ENCODE data around the gene ACSBG1.

The ACSBG1 gene

GRCh38 chr15:78272316-78272715, 38.0 kb upstream of the ACSBG1 start:
- no peak overlapping the region for H3K27ac ChIP-seq (ENCODE audit: low read length)
- H3F3A ChIP-seq (ENCODE audit: insufficient read depth, low read length): no peaks in the 10 kb centered on the region
- H3K79me2 ChIP-seq (ENCODE audit: low read length): no peaks in the 10 kb centered on the region
- TF ChIP-seq EZH2 (optimal IDR thresholded peaks at IDR 0.05; ENCODE audit: low read depth, low read length): no peak
- no peak for TF ChIP-seq EZH2phosphoT487 (IDR thresholded peaks at IDR 0.05; ENCODE audit: low read length)
- TF ChIP-seq, protein P1, sequence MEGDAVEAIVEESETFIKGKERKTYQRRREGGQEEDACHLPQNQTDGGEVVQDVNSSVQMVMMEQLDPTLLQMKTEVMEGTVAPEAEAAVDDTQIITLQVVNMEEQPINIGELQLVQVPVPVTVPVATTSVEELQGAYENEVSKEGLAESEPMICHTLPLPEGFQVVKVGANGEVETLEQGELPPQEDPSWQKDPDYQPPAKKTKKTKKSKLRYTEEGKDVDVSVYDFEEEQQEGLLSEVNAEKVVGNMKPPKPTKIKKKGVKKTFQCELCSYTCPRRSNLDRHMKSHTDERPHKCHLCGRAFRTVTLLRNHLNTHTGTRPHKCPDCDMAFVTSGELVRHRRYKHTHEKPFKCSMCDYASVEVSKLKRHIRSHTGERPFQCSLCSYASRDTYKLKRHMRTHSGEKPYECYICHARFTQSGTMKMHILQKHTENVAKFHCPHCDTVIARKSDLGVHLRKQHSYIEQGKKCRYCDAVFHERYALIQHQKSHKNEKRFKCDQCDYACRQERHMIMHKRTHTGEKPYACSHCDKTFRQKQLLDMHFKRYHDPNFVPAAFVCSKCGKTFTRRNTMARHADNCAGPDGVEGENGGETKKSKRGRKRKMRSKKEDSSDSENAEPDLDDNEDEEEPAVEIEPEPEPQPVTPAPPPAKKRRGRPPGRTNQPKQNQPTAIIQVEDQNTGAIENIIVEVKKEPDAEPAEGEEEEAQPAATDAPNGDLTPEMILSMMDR (IDR thresholded peaks at IDR 0.05; ENCODE audit: low read length): no peak
- no peak overlapping the region for H3K4me2 ChIP-seq (ENCODE audit: low read depth, low read length)
- no peak overlapping the region for H2AFZ ChIP-seq (ENCODE audit: low read length)
- H3K4me3 ChIP-seq (ENCODE audit: low read length): no peak overlapping the region
- H3K27me3 ChIP-seq (replicated peaks; ENCODE audit: insufficient read depth, low read length): no peaks in the 10 kb centered on the region
- H4K20me1 ChIP-seq (ENCODE audit: insufficient read depth, low read length): no peaks in the 10 kb centered on the region
- no peak for DNase-seq
- no peaks in the 10 kb centered on the region for H3K4me1 ChIP-seq (ENCODE audit: low read length)
- no peaks in the 10 kb centered on the region for H3K36me3 ChIP-seq (replicated peaks; ENCODE audit: insufficient read depth, low read length)
- H3K9ac ChIP-seq (ENCODE audit: low read length): no peak overlapping the region
- no peaks in the 10 kb centered on the region for H3K9me2 ChIP-seq (replicated peaks; ENCODE audit: insufficient read depth, low read length)
- H3K9me3 ChIP-seq (replicated peaks; ENCODE audit: insufficient read depth, low read length): no peaks in the 10 kb centered on the region

- Histone ChIP-seq H3K27ac (ENCODE audit: low read length) (no peak overlapping the region), H3K9me3 (replicated peaks; ENCODE audit: insufficient read depth, low read length) (no peaks in the 10 kb centered on the region), H3K4me2 (ENCODE audit: low read depth, low read length) (no peak overlapping the region), H3K27me3 (replicated peaks; ENCODE audit: insufficient read depth, low read length) (peaks cover 10% of the 10 kb centered on the region), H3K79me2 (ENCODE audit: low read length) (no peaks in the 10 kb centered on the region), H3K36me3 (replicated peaks; ENCODE audit: insufficient read depth, low read length) (no peaks in the 10 kb centered on the region), H3K4me1 (ENCODE audit: low read length) (no peaks in the 10 kb centered on the region), H3F3A (ENCODE audit: insufficient read depth, low read length) (no peaks in the 10 kb centered on the region), H3K4me3 (ENCODE audit: low read length) (no peak overlapping the region), H4K20me1 (ENCODE audit: insufficient read depth, low read length) (no peaks in the 10 kb centered on the region), H2AFZ (ENCODE audit: low read length) (no peak overlapping the region), H3K9me2 (replicated peaks; ENCODE audit: insufficient read depth, low read length) (no peaks in the 10 kb centered on the region), H3K9ac (ENCODE audit: low read length) (no peak overlapping the region)
- no peak for TF ChIP-seq EZH2phosphoT487 (IDR thresholded peaks at IDR 0.05; ENCODE audit: low read length)
- TF ChIP-seq, protein P1 (IDR thresholded peaks at IDR 0.05; ENCODE audit: low read length): no peak
- TF ChIP-seq EZH2 (optimal IDR thresholded peaks at IDR 0.05; ENCODE audit: low read depth, low read length): no peak
- no peak for DNase-seq
Measured at GRCh38 chr15:78266806-78267205, 32.4 kb upstream of the ACSBG1 start.

DNA sequence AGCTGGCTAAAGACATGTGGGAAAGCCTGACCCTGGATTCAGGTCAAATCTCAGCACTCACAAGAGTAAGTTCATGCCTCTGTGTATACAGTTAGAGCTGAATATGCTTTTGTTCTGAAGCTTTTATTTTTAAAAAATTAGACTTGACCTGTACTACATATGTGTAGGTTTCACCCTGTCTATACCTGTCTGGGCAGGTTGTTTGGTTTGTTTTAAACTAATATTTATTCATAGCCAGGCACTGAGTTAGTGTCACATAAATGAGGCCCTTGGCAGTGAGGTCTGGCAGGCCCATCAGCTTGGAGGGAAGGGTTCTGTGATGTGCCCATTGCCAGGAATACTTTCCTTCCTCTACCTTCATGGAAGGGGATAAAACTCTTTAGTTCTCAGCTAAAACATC, 31.9 kb upstream of the ACSBG1 start:
- Histone ChIP-seq H3K4me1 (ENCODE audit: low read length) (no peaks in the 10 kb centered on the region), H3F3A (ENCODE audit: insufficient read depth, low read length) (no peaks in the 10 kb centered on the region), H3K27ac (ENCODE audit: low read length) (no peak overlapping the region), H3K9me2 (replicated peaks; ENCODE audit: insufficient read depth, low read length) (no peaks in the 10 kb centered on the region), H3K9me3 (replicated peaks; ENCODE audit: insufficient read depth, low read length) (no peaks in the 10 kb centered on the region), H2AFZ (ENCODE audit: low read length) (no peak overlapping the region), H3K79me2 (ENCODE audit: low read length) (no peaks in the 10 kb centered on the region), H3K9ac (ENCODE audit: low read length) (no peak overlapping the region), H3K4me3 (ENCODE audit: low read length) (no peak overlapping the region), H3K36me3 (replicated peaks; ENCODE audit: insufficient read depth, low read length) (no peaks in the 10 kb centered on the region), H4K20me1 (ENCODE audit: insufficient read depth, low read length) (no peaks in the 10 kb centered on the region), H3K4me2 (ENCODE audit: low read depth, low read length) (no peak overlapping the region), H3K27me3 (replicated peaks; ENCODE audit: insufficient read depth, low read length) (peaks cover 10% of the 10 kb centered on the region)
- TF ChIP-seq, protein P1 (IDR thresholded peaks at IDR 0.05; ENCODE audit: low read length): no peak
- TF ChIP-seq EZH2 (optimal IDR thresholded peaks at IDR 0.05; ENCODE audit: low read depth, low read length): no peak
- TF ChIP-seq EZH2phosphoT487 (IDR thresholded peaks at IDR 0.05; ENCODE audit: low read length): no peak
- no peak for DNase-seq

Data from MM.1S (cell line).